ENCODE measurements around the gene CYP8B1.

DNA sequence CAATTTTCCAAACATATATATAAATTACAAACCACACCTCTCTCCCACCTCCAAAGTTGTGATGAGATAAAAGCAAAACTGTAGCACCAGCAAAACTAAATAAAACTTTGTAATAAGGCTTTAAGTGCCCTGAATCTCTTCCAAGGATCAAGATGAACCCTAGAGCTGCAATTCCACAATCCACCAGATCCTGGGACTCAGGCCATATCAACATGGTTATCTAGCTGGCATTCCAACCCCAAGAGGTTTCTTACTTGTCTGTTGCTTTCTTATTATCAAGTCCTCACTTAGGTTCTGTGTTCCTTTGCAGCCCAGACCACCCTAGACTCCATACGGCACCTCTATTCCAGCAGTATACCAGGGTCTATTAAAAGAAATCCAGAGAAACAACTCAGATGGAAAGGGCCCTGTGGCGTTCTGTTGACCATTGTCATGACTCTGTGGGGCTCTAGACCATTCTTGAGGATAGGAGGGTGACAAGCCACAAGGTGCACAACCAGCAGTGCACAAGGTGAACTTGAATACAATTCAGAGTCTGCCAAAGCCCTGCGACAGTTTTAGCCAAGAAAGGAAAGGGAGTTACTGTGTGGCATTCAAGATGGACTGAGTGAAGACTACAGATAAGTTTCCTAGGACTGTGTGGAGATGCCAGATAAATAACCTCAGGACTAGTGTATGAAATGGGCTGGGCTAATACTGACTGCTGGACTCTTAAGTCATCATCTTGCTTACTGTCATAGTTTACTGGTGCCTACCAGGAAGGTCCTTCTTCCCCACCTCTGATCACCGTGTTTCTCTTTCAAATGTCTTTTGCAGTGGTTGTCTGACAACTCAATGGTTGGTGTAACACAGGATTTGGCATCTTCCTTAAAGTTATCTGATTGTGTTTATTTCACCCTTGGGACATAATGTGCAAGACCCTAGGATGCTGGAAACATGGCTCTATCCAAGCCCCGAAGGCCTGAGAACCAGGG lies 39.2 kb downstream of the CYP8B1 start:
- TF ChIP-seq, protein P1, sequence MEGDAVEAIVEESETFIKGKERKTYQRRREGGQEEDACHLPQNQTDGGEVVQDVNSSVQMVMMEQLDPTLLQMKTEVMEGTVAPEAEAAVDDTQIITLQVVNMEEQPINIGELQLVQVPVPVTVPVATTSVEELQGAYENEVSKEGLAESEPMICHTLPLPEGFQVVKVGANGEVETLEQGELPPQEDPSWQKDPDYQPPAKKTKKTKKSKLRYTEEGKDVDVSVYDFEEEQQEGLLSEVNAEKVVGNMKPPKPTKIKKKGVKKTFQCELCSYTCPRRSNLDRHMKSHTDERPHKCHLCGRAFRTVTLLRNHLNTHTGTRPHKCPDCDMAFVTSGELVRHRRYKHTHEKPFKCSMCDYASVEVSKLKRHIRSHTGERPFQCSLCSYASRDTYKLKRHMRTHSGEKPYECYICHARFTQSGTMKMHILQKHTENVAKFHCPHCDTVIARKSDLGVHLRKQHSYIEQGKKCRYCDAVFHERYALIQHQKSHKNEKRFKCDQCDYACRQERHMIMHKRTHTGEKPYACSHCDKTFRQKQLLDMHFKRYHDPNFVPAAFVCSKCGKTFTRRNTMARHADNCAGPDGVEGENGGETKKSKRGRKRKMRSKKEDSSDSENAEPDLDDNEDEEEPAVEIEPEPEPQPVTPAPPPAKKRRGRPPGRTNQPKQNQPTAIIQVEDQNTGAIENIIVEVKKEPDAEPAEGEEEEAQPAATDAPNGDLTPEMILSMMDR (conservative IDR thresholded peaks at IDR 0.05), result no peak
- no peak for TF ChIP-seq EZH2 (IDR thresholded peaks at IDR 0.05; ENCODE audit: low read depth)

Measured in PC-9 (cell line).